ENCODE results near the gene TENM4.
A peak's percentile ranks its signal among the peaks of the same experiment; 100 is the strongest.

Gene TENM4

DNA sequence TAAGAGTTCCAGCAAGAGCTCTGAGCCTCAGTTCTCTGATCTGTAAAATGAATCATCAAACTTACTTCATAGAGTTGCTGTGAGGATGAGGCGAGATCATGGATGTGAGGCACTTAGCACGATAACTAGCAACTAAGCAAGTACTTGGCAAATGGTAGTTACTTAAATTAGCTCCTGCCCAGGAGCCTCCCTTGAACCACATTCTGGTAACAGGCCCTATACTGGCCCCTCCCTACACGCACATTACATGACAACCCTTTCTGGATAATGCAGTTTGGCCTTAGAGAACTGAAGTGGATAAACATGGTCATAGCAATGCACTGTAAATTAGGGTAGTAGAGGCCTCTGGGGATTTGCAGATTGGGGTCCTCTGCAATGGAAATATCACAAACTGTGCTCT is 678.7 kb downstream of the TENM4 start:
- no peak for DNase-seq

DNA sequence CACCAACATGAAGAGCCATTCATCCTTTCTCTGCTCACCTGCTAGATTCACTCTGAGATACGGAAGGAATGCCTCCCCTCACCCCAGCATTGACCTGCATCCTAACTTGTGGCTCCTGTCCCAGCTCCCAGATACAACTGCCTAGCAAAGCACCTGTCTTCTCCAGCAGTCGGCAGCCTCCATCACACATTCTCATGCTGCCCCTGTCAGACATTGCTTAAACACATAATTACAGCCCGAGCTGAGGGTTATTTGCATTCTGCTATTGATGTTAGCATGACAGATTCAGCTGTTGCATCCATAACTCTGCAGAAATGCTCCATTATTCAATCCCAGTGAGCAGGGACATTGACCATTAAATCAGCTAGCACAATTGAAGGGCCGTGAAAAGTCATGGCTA is 681.8 kb downstream of the TENM4 start:
- DNase-seq, result peak; percentile 58 to 90

DNA sequence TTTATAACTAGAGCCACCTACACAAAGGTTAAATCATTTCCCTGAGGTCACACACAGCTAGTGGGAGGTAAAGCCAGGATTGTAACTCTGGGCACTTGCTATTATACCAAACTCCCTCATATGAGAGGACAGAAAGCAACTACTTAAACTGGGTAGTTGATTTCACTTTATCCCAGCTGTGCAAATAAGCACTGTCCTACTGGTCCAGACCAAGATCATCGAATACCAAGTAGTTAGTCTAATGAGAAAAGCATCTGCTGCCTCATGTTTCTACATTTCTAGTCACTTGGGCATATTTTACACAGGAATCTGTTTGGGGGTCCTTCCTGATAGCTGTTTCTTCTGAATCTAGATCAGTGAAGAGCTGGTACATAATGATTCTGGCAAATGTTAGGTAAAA is 687.5 kb downstream of the TENM4 start:
- DNase-seq, result no peak

DNA sequence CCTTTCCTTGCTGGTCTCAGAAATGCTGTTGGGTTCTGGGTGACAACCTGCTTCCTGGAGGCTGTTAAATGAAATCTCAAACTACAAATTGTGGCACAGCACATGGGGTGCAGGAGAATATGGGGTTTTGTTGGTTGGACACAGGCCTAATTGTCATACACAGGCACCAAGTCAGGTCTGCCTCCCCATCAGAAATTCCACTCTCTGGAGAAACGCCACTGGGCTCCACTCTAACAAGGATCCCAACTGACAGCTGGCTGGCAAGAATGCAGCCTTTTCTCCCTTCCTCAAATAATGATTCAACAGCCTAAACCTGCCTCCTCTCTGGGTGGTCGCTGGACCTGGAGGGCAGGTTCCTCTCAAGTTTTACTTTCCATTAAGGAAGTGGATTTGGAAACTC is 688.3 kb downstream of the TENM4 start:
- no peak for DNase-seq

DNA sequence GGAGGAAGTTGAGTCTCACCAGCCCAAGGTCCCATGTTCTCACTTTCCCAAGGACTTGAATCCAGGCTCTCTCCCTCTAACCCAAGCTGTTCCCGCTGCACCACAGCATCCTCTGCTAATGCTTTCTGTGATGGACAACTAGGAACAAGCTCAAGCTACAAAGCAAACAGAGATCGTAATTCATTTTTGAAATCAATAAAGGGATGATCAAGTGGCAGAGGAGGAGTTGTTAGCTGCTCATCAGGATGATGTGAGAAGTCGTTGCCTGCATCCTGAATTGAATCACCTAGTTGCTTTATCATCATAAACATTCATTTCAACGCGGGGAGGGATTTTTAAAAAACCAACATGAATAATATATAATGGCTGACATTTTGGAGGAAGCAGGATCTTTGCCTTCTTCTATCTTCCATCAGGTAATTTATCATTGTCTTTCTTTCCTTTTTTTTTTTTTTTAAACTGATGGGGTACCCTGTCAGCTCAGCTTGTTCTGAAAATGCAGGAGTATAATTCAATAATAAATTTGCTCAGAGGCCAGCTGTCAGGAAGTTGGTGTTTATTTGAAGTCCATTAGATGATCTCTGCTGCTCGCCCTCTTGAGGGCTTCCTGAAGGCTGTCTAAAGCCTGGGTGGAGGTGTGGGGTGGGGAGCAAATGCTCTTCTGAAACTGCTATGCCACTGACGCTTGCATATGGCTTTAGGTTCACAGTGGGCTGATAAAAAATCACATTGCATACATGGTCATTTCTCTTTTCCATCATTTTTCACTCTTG is 691.7 kb downstream of the TENM4 start:
- DNase-seq, result peak in 1 of 2 experiments; percentile 32

DNA sequence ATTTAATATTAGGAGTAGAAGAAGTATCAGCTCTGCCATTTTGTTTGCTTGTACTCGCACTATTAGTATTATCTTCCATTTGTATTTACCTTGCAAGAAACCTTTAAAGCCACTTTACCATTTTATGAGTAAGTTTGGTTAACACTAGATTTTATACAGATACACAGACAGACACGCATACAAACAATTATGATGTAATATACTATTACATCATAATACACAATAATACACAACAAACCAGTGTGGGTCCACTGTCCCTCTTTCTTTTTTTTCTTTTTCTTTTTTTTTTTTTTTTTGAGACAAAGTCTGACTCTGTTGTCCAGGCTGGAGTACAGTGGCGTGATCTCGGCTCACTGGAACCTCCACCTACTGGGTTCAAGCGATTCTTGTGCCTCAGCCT is 695.9 kb downstream of the TENM4 start:
- no peak for DNase-seq

DNA sequence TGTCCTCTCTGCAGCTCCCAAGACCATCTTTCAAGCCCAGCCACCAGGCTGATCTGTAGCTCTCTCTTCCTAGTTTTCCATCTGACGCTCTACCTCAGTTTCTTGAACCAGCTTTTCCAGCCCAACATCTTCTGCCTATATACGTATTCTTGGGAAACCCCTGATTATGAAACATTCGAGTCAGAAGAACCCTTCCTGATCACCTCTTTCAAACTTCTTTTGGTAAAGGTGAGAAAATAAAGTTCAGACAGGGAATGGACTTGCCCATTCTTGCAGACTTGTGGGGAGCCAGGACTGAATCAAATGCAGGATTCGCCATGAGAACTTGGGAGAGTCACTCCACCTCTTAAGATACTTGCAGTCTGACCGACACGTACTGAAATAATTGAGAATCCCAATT is 696.6 kb downstream of the TENM4 start:
- DNase-seq, result no peak

DNA sequence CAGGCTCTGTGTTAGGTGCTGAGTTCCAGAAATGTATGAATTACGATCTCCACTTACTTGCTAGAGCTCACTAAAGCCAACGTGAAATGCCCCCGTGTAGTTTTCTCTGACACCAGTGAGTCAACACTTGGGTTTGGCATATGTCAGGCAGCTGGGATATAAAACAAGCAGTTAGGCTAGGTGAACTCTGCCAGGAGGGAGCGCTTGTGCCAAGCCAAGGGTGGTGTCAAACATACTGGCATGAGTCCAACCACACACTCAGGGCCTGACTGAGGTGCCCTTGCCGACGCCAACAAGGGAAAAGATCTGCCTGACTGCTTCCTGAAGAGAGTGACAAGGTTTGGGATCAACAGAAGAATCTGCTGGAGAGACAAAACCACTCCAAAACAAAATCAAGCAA is 698.4 kb downstream of the TENM4 start:
- peak; percentile 71 to 90 for DNase-seq

DNA sequence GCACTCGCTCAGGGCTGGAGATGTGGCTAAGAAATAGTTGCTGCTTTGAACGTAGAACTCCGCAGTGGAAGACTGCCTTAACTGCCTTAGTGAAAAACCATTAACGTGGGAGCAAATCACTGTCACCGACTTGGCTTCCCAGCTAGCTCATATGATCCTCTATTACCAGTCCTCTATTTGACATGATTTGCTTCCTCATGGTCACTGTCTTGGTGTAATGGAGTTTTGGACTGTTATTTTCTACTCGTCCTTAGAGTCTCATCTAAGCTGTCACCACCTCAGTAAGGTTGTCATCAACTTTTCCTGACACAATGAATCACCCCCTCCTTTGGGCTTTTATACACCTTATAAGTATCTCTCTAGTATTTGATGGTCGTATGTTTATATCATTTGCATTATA is 699.1 kb downstream of the TENM4 start:
- DNase-seq, result no peak

DNA sequence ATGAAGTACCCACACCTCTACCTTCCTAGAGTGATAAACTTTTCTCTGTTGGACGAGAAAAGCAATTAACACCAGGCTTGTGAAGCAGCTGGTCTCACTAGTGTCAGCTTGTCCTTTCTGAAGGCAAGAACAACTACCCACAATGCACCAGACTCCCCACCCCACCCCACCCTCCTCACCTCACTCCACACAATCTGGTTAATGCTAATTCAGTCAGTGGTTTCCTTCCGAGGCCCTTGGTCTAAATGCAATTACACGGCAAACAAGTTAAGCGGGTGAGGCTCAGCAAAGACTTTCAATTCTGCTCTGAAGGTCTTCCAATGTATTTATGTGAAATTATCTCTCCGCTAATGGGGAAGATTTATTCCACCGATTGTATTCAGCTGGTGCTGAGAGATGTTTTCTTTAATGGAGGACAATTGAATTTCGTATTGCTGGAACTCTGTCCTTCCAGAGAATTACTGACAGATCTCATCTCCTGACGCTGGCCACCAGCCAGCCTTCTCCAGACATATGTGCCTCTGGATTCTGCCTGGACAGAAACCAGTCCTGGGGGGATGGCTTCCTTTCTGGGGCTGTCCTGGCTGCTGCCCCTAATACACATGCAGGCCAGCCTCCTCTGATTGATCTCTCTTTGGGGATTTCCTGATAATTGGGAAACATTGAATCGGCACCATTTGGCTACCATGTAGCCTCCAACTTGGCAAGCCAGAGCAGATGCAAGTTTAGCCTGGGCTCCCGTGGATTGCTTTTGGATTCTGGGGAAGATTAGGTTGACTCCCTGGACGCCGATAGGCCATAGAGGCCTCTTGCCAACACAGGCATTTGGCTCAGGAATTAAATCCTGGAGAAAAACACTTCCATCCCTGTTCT is 700.4 kb downstream of the TENM4 start:
- no peak for DNase-seq

DNA sequence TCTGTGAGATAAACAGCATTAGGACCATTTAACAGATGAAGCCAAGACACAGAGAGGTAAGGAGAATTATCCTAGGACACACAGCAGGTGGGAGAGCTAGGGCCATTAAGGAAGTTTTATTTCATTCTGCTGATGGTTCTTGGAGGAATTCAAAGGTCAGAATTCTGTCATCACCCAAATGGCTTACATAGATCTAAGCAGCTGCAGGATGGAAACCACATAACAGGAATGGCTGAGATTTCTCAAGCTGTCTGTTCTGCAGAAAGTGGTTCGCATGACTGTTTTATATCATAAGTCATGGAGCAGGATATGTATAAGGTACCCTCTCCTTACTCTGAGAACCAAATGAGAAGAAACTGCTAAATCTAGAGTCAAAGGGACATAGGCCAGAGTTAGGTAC is 702.9 kb downstream of the TENM4 start:
- DNase-seq, result no peak

DNA sequence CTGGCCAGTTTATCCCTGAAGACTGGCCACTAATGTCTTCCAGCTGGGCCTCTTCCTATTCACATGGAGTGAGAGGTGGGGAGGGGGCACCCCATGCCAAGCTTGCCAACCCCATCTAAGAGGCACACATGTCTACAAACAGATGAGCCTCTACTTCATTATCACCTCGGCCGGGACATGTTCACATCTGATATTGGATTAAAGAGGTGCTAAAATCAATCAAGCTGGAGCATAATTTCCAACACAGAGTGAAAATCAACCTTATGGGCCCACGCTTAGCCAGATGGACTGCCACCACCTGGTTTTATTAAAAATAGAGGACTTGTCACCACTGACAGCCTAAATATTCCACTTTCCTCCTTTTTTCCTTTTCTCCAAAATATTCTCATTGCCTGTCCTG is 703.5 kb downstream of the TENM4 start:
- DNase-seq, result no peak

DNA sequence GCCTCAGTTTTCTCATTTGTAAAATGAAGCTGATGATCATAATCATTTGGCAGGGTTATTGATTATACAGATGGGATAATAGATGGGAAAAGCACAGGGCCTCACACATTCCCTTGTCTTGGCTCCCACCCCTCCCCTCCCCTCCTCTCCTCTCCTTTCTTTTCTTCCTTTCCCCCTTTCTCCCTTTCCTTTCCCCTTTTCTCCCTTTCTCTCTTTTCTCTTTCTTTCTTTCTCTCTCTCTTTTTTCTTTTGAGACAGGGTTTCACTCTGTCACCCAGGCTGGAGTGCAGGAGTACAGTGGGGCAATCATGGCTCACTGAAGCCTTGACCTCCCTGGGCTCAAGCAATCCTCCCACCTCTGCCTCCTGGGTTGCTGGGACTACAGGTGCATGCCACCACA is 705.1 kb downstream of the TENM4 start:
- DNase-seq, result no peak

DNA sequence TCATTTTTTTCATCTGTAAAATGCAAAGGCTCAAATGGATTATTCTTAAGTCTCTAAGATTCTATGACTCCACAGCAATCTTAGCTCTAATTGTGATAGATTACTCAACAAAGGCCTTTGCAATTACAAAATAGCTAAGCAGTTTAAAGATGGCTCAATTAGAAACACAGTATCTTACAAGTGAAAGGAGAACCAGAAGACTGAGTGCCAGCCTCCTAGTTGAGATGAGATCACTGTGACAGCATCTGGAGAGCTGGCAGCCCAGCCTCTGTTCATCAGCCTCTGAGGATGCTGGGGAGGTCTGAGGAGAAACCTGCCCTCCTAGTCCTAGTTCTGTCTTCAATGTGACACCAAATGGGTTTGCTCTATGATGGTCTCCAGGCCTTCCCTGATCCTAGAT is 707.8 kb downstream of the TENM4 start:
- DNase-seq, result no peak

DNA sequence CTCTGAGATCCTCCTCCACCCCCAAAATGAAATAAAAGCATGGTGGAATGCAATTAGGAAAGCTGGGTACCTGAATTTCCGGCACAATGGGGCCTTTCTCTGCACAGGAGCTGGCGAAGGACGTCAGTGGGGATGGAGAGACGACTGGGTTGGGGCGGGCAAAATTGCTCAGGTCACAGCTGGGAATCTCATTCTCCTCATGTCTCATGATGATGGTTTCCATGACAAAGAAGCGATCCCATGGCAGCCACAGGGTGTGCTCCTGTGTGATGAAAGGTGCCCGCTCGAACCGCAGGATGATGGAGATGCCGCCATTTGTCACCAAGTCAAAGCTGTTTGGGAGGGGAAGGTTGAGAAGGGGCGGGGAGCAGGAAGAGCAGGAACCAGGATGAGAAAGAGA is 708.6 kb downstream of the TENM4 start:
- no peak for DNase-seq

DNA sequence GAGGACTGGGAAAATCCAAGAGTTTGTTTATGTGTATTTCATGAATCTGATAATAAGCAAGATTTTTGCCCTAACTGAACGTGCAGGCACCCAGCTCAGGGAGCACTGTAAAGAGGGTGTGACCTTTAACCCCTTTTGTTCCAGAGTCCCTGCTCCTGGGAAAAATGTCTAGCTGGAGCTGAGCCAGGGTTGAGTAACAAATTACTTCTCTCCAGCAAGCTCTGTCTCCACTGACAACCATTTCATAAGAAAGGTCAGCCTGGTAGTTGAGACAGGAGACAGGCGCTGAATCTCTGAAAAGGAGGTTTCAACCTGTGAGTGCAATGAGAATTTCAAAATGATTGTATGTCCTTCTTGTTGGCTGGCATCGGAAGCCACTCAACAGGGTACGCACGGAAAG is 709.8 kb downstream of the TENM4 start:
- DNase-seq, result peak in 1 of 2 experiments; percentile 16

DNA sequence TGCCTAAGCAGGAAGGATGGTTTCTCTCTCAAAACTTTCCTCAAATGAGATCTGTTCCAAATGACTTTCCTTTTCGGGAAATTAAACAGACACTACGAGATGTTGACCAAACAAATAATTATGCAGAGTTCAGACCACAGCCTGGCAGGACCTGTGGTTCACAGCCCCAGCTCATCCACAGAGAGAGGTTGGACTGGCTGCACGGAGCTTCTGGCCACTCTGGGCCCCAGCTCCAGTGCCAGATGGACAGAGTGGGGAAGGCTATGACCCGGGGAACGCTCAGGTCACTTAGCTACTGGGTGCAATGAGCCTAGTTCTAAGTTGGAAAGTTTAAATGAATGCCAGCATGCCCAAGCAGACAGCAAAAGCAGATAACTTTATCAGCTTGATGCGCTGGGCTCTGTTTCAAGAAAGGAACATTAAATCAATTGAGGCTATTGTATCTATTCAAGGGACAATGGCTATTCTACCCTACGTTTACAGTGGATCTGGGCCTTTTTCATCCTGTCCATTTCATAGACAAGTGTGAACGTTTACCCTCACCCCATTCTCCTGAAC is 710.5 kb downstream of the TENM4 start:
- no peak for DNase-seq

DNA sequence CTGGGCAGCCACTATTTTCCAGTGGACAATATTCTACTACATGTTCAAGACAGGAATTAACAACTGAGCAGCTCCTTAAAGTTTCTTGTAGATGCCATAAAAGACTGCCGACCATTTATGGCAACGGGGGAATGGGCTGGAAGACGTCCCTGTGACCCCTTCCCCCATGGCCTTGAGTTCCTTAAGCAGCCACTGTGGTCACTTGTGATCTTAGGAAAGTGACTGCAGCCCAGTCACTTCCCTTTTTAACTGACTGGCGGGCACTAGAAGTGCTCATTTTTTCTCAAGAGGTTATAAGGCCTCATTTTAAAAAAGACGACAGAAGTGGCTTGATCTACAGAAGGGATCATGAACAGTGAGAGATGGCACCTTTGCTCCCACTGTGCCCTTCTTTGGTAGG is 713.0 kb downstream of the TENM4 start:
- DNase-seq, result no peak

DNA sequence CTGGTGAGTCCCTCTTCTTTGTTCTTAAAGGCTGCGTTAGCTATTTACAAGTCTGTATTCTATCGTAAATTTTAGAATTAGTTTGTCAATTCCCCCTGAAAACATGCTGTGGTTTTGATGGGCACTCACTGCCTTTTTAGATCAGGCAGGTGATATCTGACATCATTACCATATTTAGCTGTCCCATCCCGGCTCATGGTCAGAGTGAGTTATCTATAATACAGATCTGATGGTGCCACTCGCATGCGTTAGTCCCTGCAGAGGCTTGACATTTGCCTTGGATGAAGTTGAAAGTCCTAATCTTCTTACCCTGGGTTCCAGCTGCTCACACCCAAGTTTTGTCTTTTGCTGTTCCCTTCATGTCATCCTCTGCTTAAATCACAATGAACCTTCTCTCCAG is 715.6 kb downstream of the TENM4 start:
- no peak for DNase-seq

DNA sequence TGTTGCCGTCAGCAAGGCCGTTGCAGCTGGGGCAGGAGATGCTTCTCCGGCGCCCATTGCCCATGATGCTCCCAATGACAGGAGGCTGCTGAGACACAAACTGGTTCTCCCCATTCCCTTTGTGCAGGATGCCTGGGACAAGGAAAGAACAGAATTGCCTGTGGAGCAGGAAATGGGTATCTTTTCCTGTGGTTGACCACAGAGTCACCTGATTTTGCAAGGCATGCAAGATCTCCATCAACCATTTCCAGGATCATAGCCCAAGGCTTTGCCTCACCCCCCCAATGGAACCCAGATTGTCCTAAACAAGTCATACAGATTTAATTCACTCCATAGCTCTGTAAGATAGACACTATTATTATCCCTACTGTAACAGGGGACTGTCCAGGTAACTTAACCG is 718.0 kb downstream of the TENM4 start:
- DNase-seq, result no peak

DNA sequence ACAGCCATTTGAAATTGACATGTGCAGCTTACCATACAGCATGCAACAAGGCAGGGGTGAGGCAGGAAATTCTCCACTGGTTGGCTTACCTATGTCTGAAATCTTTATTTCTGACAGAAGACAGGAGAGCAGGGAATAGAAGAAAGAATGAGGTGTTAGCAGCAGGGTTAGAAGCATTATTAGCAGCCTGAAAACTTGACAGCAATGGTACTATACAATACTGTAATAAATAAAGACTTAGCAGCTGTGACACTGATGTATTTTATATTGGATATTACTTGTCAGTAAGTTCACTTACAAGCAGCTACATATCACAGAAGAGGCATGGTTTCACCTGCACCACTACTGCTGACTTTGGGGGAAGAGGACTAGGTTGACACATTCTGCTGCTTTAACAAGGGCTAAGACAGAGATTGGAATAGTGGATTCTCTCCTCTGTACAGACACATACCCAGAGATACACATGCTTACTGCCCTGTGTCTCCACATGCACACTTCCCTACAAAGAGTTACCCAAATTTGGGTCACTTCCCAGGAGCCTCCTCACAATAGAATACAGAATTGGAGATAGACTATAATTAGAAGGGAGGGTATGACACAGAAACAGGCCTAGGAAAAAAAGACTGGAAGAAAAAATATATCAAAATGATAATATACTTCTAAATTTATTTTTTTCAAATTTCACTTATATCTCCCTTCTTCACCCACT is 720.4 kb downstream of the TENM4 start:
- DNase-seq, result no peak

DNA sequence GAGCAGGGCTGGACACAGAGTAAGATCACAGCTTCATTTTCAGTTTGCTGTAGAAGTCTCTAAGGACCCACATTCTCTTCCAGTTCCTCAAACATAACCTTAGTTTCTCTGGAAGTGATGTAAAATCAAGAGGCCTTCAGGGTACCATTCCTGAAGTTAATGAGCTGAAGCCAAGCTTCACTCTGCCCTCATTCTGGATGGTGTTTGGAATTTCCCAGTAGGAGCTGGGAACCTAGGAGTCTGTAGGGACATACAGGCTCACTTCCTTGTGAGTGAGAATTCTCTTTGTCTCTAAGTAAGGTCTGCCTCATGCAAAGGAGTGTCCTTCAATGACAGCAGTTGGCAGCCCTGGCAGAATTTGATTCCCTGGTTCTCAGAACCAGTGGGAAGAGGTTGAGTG is 723.8 kb downstream of the TENM4 start:
- DNase-seq, result no peak

DNA sequence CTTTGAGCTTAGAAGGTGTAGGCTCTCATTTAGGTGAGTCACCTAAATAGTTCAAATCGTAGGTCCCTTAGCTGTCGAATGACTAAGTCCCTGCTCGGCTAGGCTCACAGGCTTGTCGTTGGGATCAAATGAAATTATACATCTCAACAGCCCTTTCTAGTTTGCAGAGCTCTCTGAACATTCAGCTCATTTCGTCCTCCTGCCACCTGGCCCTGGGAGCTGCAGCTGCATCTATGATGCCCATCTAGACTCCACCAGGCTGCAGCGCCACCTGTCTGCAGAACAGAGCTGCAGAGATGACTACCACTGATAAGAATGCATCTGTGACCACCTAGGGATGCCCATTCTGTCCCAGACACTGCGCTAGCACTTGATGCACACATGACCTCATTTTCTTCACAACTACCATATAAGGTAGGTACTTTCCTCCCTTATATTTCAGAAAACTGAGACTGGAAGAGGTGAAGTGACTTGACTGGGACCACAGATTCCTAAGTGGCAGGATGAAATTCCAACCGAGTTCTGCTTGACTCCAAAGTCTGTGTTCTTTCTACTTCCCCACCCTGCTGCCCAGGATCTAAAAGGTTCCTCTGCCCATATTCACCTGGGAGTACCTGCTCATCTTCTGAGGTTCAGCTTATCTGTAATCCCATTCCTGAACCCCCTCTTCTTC is 725.1 kb downstream of the TENM4 start:
- peak; percentile 76 to 82 for DNase-seq
